ENCODE data around the gene PLA2G6.

Gene PLA2G6

GRCh38 chr22:38110008-38110862, 71.4 kb downstream of the PLA2G6 start, which contains the start of gene BAIAP2L2:
Gene BAIAP2L2 (minus strand): TSS chr22:38110684. CDS start chr22:38110525, 159 bp downstream.
- H3K27me3 ChIP-seq (ENCODE audit: control insufficient read depth, insufficient read depth, low read length): no peaks in the 10 kb centered on the region
- H3K9ac ChIP-seq: no peak within 1 kb of the TSS
- no peaks in the 10 kb centered on the region for H3K4me1 ChIP-seq
- H3K9me3 ChIP-seq (ENCODE audit: control insufficient read depth, low read length): no peaks in the 10 kb centered on the region
- H3K27ac ChIP-seq: no peak within 1 kb of the TSS
- no peak within 1 kb of the TSS for H2AFZ ChIP-seq
- no peak within 1 kb of the TSS for H3K4me3 ChIP-seq (ENCODE audit: low read depth, low read length)
- H3K79me2 ChIP-seq: no peaks in the 10 kb centered on the region
- H3K4me2 ChIP-seq (ENCODE audit: low read length): no peak within 1 kb of the TSS
- no peak for TF ChIP-seq CTCF (IDR thresholded peaks at IDR 0.05)
- H3K36me3 ChIP-seq (ENCODE audit: control insufficient read depth, insufficient read depth, low read length): no peaks in the 10 kb centered on the region

GRCh38 chr22:38109371-38110001, 72.1 kb downstream of the PLA2G6 start:
- H3K9me3 ChIP-seq (ENCODE audit: control insufficient read depth, low read length): no peaks in the 10 kb centered on the region
- no peak overlapping the region for H3K9ac ChIP-seq
- TF ChIP-seq CTCF (IDR thresholded peaks at IDR 0.05): no peak
- H3K4me3 ChIP-seq (ENCODE audit: low read depth, low read length): no peak overlapping the region
- H3K79me2 ChIP-seq: no peaks in the 10 kb centered on the region
- no peaks in the 10 kb centered on the region for H3K4me1 ChIP-seq
- no peak overlapping the region for H3K27ac ChIP-seq
- H3K27me3 ChIP-seq (ENCODE audit: control insufficient read depth, insufficient read depth, low read length): no peaks in the 10 kb centered on the region
- H3K36me3 ChIP-seq (ENCODE audit: control insufficient read depth, insufficient read depth, low read length): no peaks in the 10 kb centered on the region
- H2AFZ ChIP-seq: no peak overlapping the region
- no peak overlapping the region for H3K4me2 ChIP-seq (ENCODE audit: low read length)

- Histone ChIP-seq H3K27me3 (ENCODE audit: control insufficient read depth, insufficient read depth, low read length) (no peaks in the 10 kb centered on the region), H2AFZ (no peak overlapping the region), H3K27ac (no peak overlapping the region), H3K4me3 (ENCODE audit: low read depth, low read length) (no peak overlapping the region), H3K4me1 (no peaks in the 10 kb centered on the region), H3K4me2 (ENCODE audit: low read length) (no peak overlapping the region), H3K36me3 (ENCODE audit: control insufficient read depth, insufficient read depth, low read length) (no peaks in the 10 kb centered on the region), H3K9me3 (ENCODE audit: control insufficient read depth, low read length) (no peaks in the 10 kb centered on the region), H3K79me2 (no peaks in the 10 kb centered on the region), H3K9ac (no peak overlapping the region)
- no peak for TF ChIP-seq CTCF (IDR thresholded peaks at IDR 0.05)
Observed at GRCh38 chr22:38108561-38109319, 72.9 kb downstream of the PLA2G6 start.

GRCh38 chr22:38107692-38108515, 73.7 kb downstream of the PLA2G6 start:
- no peak overlapping the region for H3K27ac ChIP-seq
- no peaks in the 10 kb centered on the region for H3K36me3 ChIP-seq (ENCODE audit: control insufficient read depth, insufficient read depth, low read length)

More at GRCh38 chr22:38107692-38108515, 73.7 kb downstream of the PLA2G6 start:
- Histone ChIP-seq H3K79me2 (no peaks in the 10 kb centered on the region), H3K9me3 (ENCODE audit: control insufficient read depth, low read length) (no peaks in the 10 kb centered on the region), H3K4me3 (ENCODE audit: low read depth, low read length) (no peak overlapping the region), H2AFZ (no peak overlapping the region), H3K4me2 (ENCODE audit: low read length) (no peak overlapping the region), H3K4me1 (no peaks in the 10 kb centered on the region), H3K27me3 (ENCODE audit: control insufficient read depth, insufficient read depth, low read length) (no peaks in the 10 kb centered on the region), H3K9ac (no peak overlapping the region)
- no peak for TF ChIP-seq CTCF (IDR thresholded peaks at IDR 0.05)
